Measurements from ENCODE around the gene STARD3. TPM values are rescaled to one million over a fixed set of nuclear protein-coding genes. Genes with fewer than 3 reads are reported as not detected.
"Not testable (repeated sequence)": the region's sequence is repeated elsewhere in the genome, so short reads cannot be mapped to it uniquely, and the experiment has no call there.

Gene STARD3
- total RNA-seq (2021; ENCODE audit: unreplicated experiment): 44.8 TPM
- polyA plus RNA-seq (2012; ENCODE audit: insufficient read length): 61.7 TPM
- Bru-seq, nascent RNA: percentile 62 among the genes with signal in this experiment
- BruChase-seq, experiment 1, labeled RNA remaining after a 2-hour chase: percentile 63 among the genes with signal in this experiment
- percentile 72 among the genes with signal in this experiment for BruChase-seq, experiment 2, labeled RNA remaining after a 6-hour chase
- long read RNA-seq, transcript STARD3-201 (15 exons, 2,132 nt): major isoform, 26 of 92 reads
- long read RNA-seq, partial matches to known transcripts: 33 of 92 reads
- long read RNA-seq, other reads (novel, unspliced or antisense): 32 of 92 reads

DNA sequence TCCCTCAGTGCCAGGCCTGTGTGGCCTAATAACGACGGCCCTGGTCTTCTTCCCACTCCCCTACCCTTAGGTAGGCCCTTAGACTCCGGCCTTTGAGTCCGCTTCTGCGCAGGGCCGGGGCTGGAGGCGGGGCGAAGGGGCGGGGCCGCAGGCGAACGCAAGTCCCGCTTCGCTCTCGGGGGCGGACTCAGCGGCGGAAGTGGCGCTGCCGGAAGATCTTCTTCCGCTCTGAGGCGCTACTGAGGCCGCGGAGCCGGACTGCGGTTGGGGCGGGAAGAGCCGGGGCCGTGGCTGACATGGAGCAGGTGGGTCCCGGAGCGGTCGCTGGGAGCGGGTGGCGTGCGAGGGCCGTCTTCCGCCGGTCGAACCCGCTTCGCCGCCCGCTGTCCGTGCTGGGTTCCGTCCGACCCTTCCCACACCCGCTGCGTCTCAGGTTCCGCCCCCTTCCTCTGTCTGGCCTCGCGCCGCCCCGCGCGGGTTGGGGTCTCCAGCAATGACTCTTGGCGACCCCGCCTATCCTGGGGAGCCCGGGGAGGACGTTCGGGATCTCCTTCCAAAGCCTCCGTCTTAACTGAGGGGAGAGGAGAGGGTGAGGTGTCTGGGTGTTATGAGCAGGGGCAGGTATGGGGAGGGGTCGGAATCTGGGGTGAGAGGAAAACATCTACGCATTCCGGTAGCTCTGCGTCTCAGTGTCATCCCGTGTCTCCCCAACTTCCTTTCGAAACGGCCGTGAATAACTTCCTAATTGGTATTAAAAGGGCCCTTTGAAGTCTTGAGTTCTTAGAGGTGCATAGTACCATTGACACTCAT is at the start of gene STARD3:
TSS of gene STARD3 (plus strand) at position 218 of the 810 bp plus-strand sequence. CDS start 16,388 bp downstream, outside the sequence.
- ATAC-seq (peak; percentile 94), DNase-seq (ENCODE audit: low read depth, low spot score) (no peak)
- no peaks in the 10 kb centered on the region for H3K9me3 ChIP-seq (ENCODE audit: control insufficient read depth, insufficient read depth, low read depth, low read length)
- peak within 1 kb of the TSS; percentile 83 for H3K4me3 ChIP-seq (ENCODE audit: low read depth in 2 of 2, low read length in 2 of 2)
- intact Hi-C loops (cut with micrococcal nuclease; ENCODE audit: unreplicated experiment) (no loop called here), in situ Hi-C loops (cut with HindIII; ENCODE audit: low pct_unique_long_range_greater_than_20kb, low sequenced_read_pairs) (no loop called here)
- POLR2A ChIA-PET: no interaction called here
- H3K27ac ChIP-seq (ENCODE audit: low read length): peak within 1 kb of the TSS; percentile 91
- CTCF ChIA-PET: no interaction called here
- H3K27me3 ChIP-seq (ENCODE audit: control insufficient read depth, insufficient read depth, low read length): no peaks in the 10 kb centered on the region
- TF ChIP-seq POLR2AphosphoS5 (IDR thresholded peaks at IDR 0.05; ENCODE audit: low read depth, low read length) (peak; percentile 44; the same call in 1 of the 2 replicates), SIN3A (IDR thresholded peaks at IDR 0.05; ENCODE audit: borderline replicate concordance, insufficient read depth, low read depth, low read length) (no peak)
- peaks cover 3% of the 10 kb centered on the region; the same call in 1 of the 2 replicates for H3K36me3 ChIP-seq (ENCODE audit: control insufficient read depth, insufficient read depth, low read length)
- peaks cover 52% of the 10 kb centered on the region for H3K4me1 ChIP-seq (ENCODE audit: control insufficient read depth, insufficient read depth, low read length)
- no TSS peak for BruUV-seq (replicated peaks)

DNA sequence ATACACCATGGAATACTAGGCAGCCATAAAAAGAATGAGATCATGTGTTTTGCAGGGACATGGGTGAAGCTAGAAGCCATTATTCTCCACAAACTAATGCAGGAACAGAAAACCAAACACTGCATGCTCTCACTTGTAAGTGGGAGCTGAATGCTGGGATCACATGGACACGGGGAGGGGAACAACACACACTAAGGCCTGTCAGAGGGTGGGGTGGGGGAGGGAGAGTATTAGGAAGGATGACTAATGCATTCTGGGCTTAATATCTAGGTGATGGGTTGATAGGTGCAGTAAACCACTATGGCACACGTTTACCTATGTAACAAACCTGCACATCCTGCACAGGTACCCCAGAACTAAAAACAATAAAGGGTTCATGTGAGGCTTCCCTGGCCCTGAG is 46.8 kb upstream of the STARD3 start:
- H3K9me3 ChIP-seq (ENCODE audit: control insufficient read depth, insufficient read depth, low read depth, low read length); DNase-seq (ENCODE audit: low read depth, low spot score); H3K27me3 ChIP-seq (ENCODE audit: control insufficient read depth, insufficient read depth, low read length); H3K36me3 ChIP-seq (ENCODE audit: control insufficient read depth, insufficient read depth, low read length); BruUV-seq (replicated peaks); intact Hi-C loops (cut with micrococcal nuclease; ENCODE audit: unreplicated experiment); POLR2A ChIA-PET; CTCF ChIA-PET; ATAC-seq; H3K27ac ChIP-seq (ENCODE audit: low read length); in situ Hi-C loops (cut with HindIII; ENCODE audit: low pct_unique_long_range_greater_than_20kb, low sequenced_read_pairs); H3K4me3 ChIP-seq (ENCODE audit: low read depth in 2 of 2, low read length in 2 of 2); H3K4me1 ChIP-seq (ENCODE audit: control insufficient read depth, insufficient read depth, low read length): not testable (repeated sequence)

DNA sequence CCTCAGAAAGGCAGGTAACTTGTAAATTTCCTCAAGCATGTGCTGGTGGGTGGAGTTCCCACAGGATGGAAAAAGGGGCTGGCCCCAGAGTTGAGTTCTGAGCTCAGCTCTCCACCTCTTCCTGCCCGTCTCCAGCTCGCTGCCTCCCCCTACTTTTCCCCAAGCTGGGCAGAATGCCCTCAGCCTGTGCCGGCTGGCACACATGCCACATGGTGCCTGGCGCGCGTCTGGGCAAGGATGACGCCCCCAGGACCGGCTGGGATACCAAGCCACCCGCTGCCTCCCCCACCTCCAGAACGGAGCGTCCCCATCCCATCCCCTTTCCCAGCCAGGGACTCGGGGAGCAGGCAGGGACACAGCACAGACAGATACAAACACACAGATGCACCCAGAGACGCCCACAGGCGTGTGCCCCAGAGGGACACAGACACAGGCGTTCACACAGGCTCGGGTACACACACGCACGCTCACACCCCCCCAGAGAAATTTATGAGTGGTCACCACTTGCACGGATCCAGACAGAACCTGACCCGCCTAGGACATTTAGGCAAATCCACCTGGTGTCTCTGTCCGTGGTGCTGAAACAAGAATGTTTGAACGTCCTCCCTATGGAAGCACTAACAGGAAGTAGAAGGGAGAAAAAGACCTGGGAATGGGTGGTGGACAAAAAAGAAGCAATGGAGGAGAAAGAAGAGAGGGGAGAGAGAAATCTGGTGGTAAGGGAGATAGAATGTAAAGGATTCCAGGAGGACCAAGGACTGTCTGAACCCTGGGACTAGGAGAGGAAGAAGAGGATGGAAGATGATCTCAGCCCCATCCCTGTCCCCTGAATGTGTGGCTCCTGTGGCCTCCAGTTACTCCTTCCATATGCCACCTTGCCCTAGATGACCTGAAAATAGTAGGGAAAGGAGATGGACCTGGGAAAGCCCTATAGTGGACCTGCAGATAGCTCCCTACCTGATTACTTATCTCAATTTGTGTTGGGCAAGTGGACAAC is 44.7 kb upstream of the STARD3 start:
- Histone ChIP-seq H3K27ac (ENCODE audit: low read length) (no peak overlapping the region), H3K27me3 (ENCODE audit: control insufficient read depth, insufficient read depth, low read length) (no peaks in the 10 kb centered on the region), H3K36me3 (ENCODE audit: control insufficient read depth, insufficient read depth, low read length) (no peaks in the 10 kb centered on the region), H3K4me1 (ENCODE audit: control insufficient read depth, insufficient read depth, low read length) (no peaks in the 10 kb centered on the region), H3K9me3 (ENCODE audit: control insufficient read depth, insufficient read depth, low read depth, low read length) (no peaks in the 10 kb centered on the region), H3K4me3 (ENCODE audit: low read depth in 2 of 2, low read length in 2 of 2) (no peak overlapping the region)
- in situ Hi-C loops (cut with HindIII; ENCODE audit: low pct_unique_long_range_greater_than_20kb, low sequenced_read_pairs): no loop called here
- CTCF ChIA-PET: no interaction called here
- TF ChIP-seq POLR2AphosphoS5 (IDR thresholded peaks at IDR 0.05; ENCODE audit: low read depth, low read length) (no peak), TCF7L2 (IDR thresholded peaks at IDR 0.05; ENCODE audit: low read depth, low read length) (no peak)
- TF ChIP-seq, protein P1, sequence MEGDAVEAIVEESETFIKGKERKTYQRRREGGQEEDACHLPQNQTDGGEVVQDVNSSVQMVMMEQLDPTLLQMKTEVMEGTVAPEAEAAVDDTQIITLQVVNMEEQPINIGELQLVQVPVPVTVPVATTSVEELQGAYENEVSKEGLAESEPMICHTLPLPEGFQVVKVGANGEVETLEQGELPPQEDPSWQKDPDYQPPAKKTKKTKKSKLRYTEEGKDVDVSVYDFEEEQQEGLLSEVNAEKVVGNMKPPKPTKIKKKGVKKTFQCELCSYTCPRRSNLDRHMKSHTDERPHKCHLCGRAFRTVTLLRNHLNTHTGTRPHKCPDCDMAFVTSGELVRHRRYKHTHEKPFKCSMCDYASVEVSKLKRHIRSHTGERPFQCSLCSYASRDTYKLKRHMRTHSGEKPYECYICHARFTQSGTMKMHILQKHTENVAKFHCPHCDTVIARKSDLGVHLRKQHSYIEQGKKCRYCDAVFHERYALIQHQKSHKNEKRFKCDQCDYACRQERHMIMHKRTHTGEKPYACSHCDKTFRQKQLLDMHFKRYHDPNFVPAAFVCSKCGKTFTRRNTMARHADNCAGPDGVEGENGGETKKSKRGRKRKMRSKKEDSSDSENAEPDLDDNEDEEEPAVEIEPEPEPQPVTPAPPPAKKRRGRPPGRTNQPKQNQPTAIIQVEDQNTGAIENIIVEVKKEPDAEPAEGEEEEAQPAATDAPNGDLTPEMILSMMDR (IDR thresholded peaks at IDR 0.05): no peak
- TF ChIP-seq, protein P2, sequence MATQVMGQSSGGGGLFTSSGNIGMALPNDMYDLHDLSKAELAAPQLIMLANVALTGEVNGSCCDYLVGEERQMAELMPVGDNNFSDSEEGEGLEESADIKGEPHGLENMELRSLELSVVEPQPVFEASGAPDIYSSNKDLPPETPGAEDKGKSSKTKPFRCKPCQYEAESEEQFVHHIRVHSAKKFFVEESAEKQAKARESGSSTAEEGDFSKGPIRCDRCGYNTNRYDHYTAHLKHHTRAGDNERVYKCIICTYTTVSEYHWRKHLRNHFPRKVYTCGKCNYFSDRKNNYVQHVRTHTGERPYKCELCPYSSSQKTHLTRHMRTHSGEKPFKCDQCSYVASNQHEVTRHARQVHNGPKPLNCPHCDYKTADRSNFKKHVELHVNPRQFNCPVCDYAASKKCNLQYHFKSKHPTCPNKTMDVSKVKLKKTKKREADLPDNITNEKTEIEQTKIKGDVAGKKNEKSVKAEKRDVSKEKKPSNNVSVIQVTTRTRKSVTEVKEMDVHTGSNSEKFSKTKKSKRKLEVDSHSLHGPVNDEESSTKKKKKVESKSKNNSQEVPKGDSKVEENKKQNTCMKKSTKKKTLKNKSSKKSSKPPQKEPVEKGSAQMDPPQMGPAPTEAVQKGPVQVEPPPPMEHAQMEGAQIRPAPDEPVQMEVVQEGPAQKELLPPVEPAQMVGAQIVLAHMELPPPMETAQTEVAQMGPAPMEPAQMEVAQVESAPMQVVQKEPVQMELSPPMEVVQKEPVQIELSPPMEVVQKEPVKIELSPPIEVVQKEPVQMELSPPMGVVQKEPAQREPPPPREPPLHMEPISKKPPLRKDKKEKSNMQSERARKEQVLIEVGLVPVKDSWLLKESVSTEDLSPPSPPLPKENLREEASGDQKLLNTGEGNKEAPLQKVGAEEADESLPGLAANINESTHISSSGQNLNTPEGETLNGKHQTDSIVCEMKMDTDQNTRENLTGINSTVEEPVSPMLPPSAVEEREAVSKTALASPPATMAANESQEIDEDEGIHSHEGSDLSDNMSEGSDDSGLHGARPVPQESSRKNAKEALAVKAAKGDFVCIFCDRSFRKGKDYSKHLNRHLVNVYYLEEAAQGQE (IDR thresholded peaks at IDR 0.05; ENCODE audit: insufficient read depth in 1 of 2, low read depth in 2 of 2, low read length in 1 of 2): peak; percentile 94 to 97
- no TSS peak for BruUV-seq (replicated peaks)
- intact Hi-C loops (cut with micrococcal nuclease; ENCODE audit: unreplicated experiment): no loop called here
- POLR2A ChIA-PET: no interaction called here
- no peak for ATAC-seq
- no peak for DNase-seq (ENCODE audit: low read depth, low spot score)
